MCF 10A (cell line): ENCODE results near the gene GGA3. TPM values are rescaled to one million over a fixed set of nuclear protein-coding genes. Genes with fewer than 3 reads are reported as not detected.
"Not testable (repeated sequence)": the region's sequence is repeated elsewhere in the genome, so short reads cannot be mapped to it uniquely, and the experiment has no call there.

ENCODE experiments used
- BruUV-seq: library from RNA; stranded (reverse); fragments of 400-500 nt; replicated peaks from 2 replicates; lab custom pipeline; 2021; lab: Mats Ljungman, UMichigan
- CTCF ChIA-PET: fragments of 300-600 bp; sonication (Branson Sonifier 250); formaldehyde crosslinking; extraction: SDS; loops from one replicate; lab custom pipeline; 2021; ENCODE audit warnings: antibody characterized with exemption, inconsistent platforms; lab: Yijun Ruan, JAX
- POLR2A ChIA-PET: fragments of 300-600, 350-650 bp; sonication (Branson Sonifier 250); formaldehyde crosslinking; extraction: SDS; loops from one replicate; lab custom pipeline; 2020; ENCODE audit warnings: antibody characterized with exemption, inconsistent platforms; lab: Yijun Ruan, JAX
- DNase-seq: peaks from one replicate; pipeline ENCODE4 v3.0.0-alpha.2; 2018; ENCODE audit not compliant: unreplicated experiment
- H3K27ac Mint-ChIP-seq: one replicate; pipeline ENCODE4 v1.8.0; 2022; ENCODE audit warnings: mild to moderate bottlenecking, low read depth, mixed read lengths; ENCODE audit not compliant: unreplicated experiment
- H3K27me3 Mint-ChIP-seq: one replicate; pipeline ENCODE4 v1.8.0; 2022; ENCODE audit warnings: mixed read lengths; ENCODE audit not compliant: insufficient read depth, unreplicated experiment
- H3K36me3 Mint-ChIP-seq: one replicate; pipeline ENCODE4 v1.8.0; 2022; ENCODE audit warnings: mild to moderate bottlenecking, moderate library complexity, mixed read lengths; ENCODE audit not compliant: insufficient read depth, unreplicated experiment
- H3K4me1 Mint-ChIP-seq: one replicate; pipeline ENCODE4 v1.8.0; 2022; ENCODE audit warnings: mixed read lengths; ENCODE audit not compliant: insufficient read depth, unreplicated experiment
- H3K4me3 Mint-ChIP-seq: one replicate; pipeline ENCODE4 v1.8.0; 2022; ENCODE audit warnings: mild to moderate bottlenecking, moderate library complexity, mixed read lengths; ENCODE audit not compliant: unreplicated experiment
- H3K9me3 Mint-ChIP-seq: one replicate; pipeline ENCODE4 v1.8.0; 2022; ENCODE audit warnings: mixed read lengths; ENCODE audit not compliant: unreplicated experiment
- intact Hi-C: fragments of 100-400 bp; cut with micrococcal nuclease; formaldehyde crosslinking; loops from 2 replicates; pipeline ENCODE4 v1.14.1; 2022
- total RNA-seq: library from RNA; stranded (reverse); gene quantifications from 2 replicates; pipeline ENCODE4 v1.2.3, GENCODE V29; 2022
- TF ChIP-seq, protein P1 (sequence below): fragments of 200-600 bp; IDR thresholded peaks from one replicate; pipeline ENCODE4 v1.8.0; 2022; ENCODE audit warnings: antibody characterized with exemption, mild to moderate bottlenecking; ENCODE audit not compliant: unreplicated experiment

GGA3 gene
- total RNA-seq, 1 experiment from 2014 or later, result 32.7 TPM

DNA sequence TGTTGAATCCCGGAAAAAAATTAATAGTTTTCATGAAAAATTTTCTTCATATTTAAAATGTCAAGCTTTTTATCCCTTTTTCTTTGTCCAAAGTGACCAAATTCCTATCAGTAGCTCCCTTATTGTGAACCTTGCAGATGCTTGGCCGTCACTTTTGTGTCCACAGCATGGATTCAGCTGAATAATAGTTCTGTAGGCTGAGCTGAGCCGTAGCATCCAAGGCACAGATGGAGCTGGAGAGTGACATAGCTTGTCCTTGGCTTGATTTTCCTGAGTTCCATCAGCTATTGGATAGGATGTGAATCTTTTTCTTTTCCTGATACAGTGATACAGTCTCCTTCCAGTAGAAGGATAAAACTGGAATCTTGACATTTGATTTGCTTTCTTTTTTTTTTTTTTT lies 52.3 kb downstream of the GGA3 start:
- intact Hi-C loops, result no loop called here
- H3K4me1 Mint-ChIP-seq, result peaks cover 10% of the 10 kb centered on the region
- BruUV-seq, result no TSS peak

GRCh38 chr17:75208161-75208560 lies 53.2 kb downstream of the GGA3 start:
- Mint-ChIP-seq H3K4me3 (no peak overlapping the region), H3K36me3 (peaks cover 49% of the 10 kb centered on the region), H3K9me3 (no peaks in the 10 kb centered on the region), H3K27me3 (no peaks in the 10 kb centered on the region), H3K4me1 (peaks cover 11% of the 10 kb centered on the region), H3K27ac (no peak overlapping the region)
- TF ChIP-seq, protein P1, sequence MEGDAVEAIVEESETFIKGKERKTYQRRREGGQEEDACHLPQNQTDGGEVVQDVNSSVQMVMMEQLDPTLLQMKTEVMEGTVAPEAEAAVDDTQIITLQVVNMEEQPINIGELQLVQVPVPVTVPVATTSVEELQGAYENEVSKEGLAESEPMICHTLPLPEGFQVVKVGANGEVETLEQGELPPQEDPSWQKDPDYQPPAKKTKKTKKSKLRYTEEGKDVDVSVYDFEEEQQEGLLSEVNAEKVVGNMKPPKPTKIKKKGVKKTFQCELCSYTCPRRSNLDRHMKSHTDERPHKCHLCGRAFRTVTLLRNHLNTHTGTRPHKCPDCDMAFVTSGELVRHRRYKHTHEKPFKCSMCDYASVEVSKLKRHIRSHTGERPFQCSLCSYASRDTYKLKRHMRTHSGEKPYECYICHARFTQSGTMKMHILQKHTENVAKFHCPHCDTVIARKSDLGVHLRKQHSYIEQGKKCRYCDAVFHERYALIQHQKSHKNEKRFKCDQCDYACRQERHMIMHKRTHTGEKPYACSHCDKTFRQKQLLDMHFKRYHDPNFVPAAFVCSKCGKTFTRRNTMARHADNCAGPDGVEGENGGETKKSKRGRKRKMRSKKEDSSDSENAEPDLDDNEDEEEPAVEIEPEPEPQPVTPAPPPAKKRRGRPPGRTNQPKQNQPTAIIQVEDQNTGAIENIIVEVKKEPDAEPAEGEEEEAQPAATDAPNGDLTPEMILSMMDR, result no peak
- no TSS peak for BruUV-seq
- POLR2A ChIA-PET, result interaction anchor here (0.6 to 1.1 kb wide), 5 partner anchors 20 to 344 kb away, joined by 3 read pairs; partner anchors contain the start of genes ARMC7 and SLC16A5
- DNase-seq, result no peak
- CTCF ChIA-PET, result interaction anchor here (0.7 kb wide), 1 partner anchor 30 kb away, joined by 3 read pairs; no protein-coding TSS in a partner anchor
- intact Hi-C loops, result no loop called here

More for the DNA sequence above, 52.3 kb downstream of the GGA3 start:
- DNase-seq, result no peak
- H3K27me3 Mint-ChIP-seq, result no peaks in the 10 kb centered on the region
- H3K4me3 Mint-ChIP-seq, result no peak overlapping the region
- ChIA-PET CTCF (interaction anchor here (1.0 kb wide), 1 partner anchor 29 kb away, joined by 3 read pairs; no protein-coding TSS in a partner anchor), POLR2A (interaction anchor here (0.7 to 1.1 kb wide), 5 partner anchors 11 to 122 kb away, joined by 3 to 7 read pairs (median 3); partner anchors contain the start of gene SLC16A5)
- TF ChIP-seq, protein P1, result no peak
- peaks cover 58% of the 10 kb centered on the region for H3K36me3 Mint-ChIP-seq
- no peak overlapping the region for H3K27ac Mint-ChIP-seq
- no peaks in the 10 kb centered on the region for H3K9me3 Mint-ChIP-seq

DNA sequence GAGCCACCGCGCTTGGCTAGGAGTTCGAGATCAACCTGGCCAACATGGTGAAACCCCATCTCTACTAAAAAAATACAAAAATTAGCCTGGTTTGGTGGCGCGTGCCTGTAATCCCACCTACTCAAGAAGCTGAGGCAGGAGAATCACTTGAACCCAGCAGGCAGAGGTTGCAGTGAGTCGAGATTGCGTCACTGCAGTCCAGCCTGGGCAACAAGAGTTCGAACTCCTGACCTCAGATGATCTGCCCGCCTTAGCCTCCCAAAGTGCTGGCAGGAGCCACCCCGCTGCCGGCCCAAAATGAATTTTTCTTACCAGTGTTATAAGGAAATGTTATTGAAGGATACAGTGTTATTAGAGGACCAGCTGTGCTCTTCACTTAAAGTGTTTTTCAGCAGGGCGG lies 53.6 kb downstream of the GGA3 start:
- ChIA-PET POLR2A (interaction anchor here (0.9 to 2.6 kb wide), 2 partner anchors 13 to 21 kb away, joined by 3 to 8 read pairs; no protein-coding TSS in a partner anchor), CTCF (interaction anchor here (0.7 kb wide), 2 partner anchors 30 to 94 kb away, joined by 3 read pairs; no protein-coding TSS in a partner anchor)
- peaks cover 11% of the 10 kb centered on the region for H3K4me1 Mint-ChIP-seq
- DNase-seq, result no peak
- H3K36me3 Mint-ChIP-seq, result peaks cover 45% of the 10 kb centered on the region
- no peak overlapping the region for H3K4me3 Mint-ChIP-seq
- H3K27me3 Mint-ChIP-seq, result no peaks in the 10 kb centered on the region
- no peaks in the 10 kb centered on the region for H3K9me3 Mint-ChIP-seq
- TF ChIP-seq, protein P1, result no peak
- intact Hi-C loops, result no loop called here
- no TSS peak for BruUV-seq
- H3K27ac Mint-ChIP-seq, result no peak overlapping the region

GRCh38 chr17:75207050-75207407 lies 54.4 kb downstream of the GGA3 start:
- peaks cover 38% of the 10 kb centered on the region for H3K36me3 Mint-ChIP-seq
- intact Hi-C loops, H3K9me3 Mint-ChIP-seq: not testable (repeated sequence)

More at GRCh38 chr17:75207050-75207407, 54.4 kb downstream of the GGA3 start:
- not testable (repeated sequence) for BruUV-seq, DNase-seq, H3K27me3 Mint-ChIP-seq, H3K27ac Mint-ChIP-seq
- Mint-ChIP-seq H3K4me3 (peak overlapping the region; percentile 78), H3K4me1 (peaks cover 11% of the 10 kb centered on the region)
- ChIA-PET CTCF (interaction anchor here (0.6 kb wide), 2 partner anchors 45 to 1199 kb away, joined by 3 to 4 read pairs; no protein-coding TSS in a partner anchor), POLR2A (interaction anchor here (1.1 to 3.5 kb wide), 5 partner anchors 14 to 93 kb away, joined by 4 to 20 read pairs (median 18); partner anchors contain the start of gene MIF4GD)
